PC-9 (cell line): ENCODE data around the gene SERPINE1.

Source experiments
- EZH2 ChIP-seq: fragments of 200-600 bp; sonication (generic); IDR thresholded peaks from 2 replicates; pipeline ENCODE4 v1.8.0; 2017; ENCODE audit warnings: antibody characterized with exemption, low read depth
- TF ChIP-seq, protein P1 (sequence below): fragments of 200-600 bp; sonication (generic); conservative IDR thresholded peaks from 2 replicates; pipeline ENCODE4 v1.6.1; 2017; ENCODE audit warnings: mixed run types, antibody characterized with exemption, mild to moderate bottlenecking, moderate library complexity

DNA sequence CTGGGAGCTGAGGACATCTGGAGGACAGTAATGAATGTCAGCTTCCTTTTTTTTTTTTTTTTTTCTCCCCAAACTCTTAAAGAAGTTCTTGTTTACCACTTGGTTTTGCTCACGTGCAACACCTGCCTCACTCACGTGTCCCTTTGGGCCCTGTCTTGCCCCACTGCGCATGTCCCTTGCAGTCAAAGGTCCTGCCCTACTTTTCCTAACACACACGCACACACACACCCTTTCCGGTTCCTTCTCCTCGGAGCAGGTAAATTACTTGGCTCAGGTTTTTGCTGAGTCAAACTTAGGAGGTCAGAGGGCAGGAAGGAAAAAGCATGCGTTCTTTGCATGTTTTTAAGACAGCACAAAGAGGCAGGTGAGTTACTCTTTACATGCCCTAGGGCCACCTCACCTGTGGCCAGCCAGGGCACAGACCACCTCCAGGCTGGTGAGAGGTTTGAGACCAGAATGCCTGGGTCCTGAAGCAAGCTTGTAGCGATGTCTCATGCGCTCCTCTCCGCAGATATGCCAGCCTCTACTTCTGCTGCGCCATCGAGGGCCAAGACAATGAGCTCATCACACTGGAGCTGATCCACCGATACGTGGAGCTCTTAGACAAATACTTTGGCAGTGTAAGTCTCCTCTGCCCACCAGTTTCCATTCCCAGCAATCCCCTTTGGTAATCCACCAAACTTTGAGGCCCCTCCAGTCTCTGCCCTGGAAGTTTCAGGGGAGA lies 30.1 kb downstream of the SERPINE1 start:
- no peak for TF ChIP-seq EZH2
- TF ChIP-seq, protein P1, sequence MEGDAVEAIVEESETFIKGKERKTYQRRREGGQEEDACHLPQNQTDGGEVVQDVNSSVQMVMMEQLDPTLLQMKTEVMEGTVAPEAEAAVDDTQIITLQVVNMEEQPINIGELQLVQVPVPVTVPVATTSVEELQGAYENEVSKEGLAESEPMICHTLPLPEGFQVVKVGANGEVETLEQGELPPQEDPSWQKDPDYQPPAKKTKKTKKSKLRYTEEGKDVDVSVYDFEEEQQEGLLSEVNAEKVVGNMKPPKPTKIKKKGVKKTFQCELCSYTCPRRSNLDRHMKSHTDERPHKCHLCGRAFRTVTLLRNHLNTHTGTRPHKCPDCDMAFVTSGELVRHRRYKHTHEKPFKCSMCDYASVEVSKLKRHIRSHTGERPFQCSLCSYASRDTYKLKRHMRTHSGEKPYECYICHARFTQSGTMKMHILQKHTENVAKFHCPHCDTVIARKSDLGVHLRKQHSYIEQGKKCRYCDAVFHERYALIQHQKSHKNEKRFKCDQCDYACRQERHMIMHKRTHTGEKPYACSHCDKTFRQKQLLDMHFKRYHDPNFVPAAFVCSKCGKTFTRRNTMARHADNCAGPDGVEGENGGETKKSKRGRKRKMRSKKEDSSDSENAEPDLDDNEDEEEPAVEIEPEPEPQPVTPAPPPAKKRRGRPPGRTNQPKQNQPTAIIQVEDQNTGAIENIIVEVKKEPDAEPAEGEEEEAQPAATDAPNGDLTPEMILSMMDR: no peak
